H1 (cell line): ENCODE results near the gene RCAN2.

Experiments used
- CTCF ChIP-seq, 3 experiments: IDR thresholded peaks; 1 replicate in 2 of 3; 2 replicates in 1 of 3; pipeline versions ENCODE4 v1.5.1 to v1.6.1; 2011; ENCODE audit warnings: low read length in 3 of 3, mild to moderate bottlenecking in 3 of 3, inconsistent platforms in 2 of 3, low read depth in 1 of 3, moderate library complexity in 1 of 3; ENCODE audit not compliant: insufficient read depth in 1 of 3; ENCODE audit errors: control extremely low read depth in 1 of 3
- GTF2F1 ChIP-seq: IDR thresholded peaks from 2 replicates; pipeline ENCODE4 v1.6.1; 2012; ENCODE audit warnings: low read depth, low read length, improper control_type of control experiment, borderline replicate concordance
- KDM1A ChIP-seq: fragments of 200-600, 300-600 bp; sonication (generic); IDR thresholded peaks from 2 replicates; pipeline ENCODE4 v1.7.1; 2016; ENCODE audit warnings: mild to moderate bottlenecking, low read length, borderline replicate concordance
- PHF8 ChIP-seq: fragments of 200-600 bp; sonication (generic); conservative IDR thresholded peaks from 2 replicates; pipeline ENCODE4 v1.7.1; 2012; ENCODE audit warnings: low read depth, mild to moderate bottlenecking, inconsistent platforms, low read length, moderate library complexity

GRCh38 chr6:46184114-46184513 lies 307.1 kb downstream of the RCAN2 start:
- TF ChIP-seq PHF8, result no peak
- no peak for TF ChIP-seq GTF2F1
- TF ChIP-seq CTCF (IDR thresholded peaks at IDR 0.05; ENCODE audit: control extremely low read depth in 1 of 3, insufficient read depth in 1 of 3, low read depth in 1 of 3, low read length in 3 of 3), result no peak
- TF ChIP-seq KDM1A, result no peak
